HepG2 (cell line): ENCODE data around the gene NKD1. TPM values are rescaled to one million over a fixed set of nuclear protein-coding genes. Genes with fewer than 3 reads are reported as not detected.

Experiments used
- ATRX ChIP-seq: sonication (generic); formaldehyde crosslinking; IDR thresholded peaks from 2 replicates; pipeline ENCODE4 v1.4.0; 2020; ENCODE audit warnings: missing genetic modification reagents, borderline replicate concordance
- CEBPB ChIP-seq: IDR thresholded peaks from 2 replicates; pipeline ENCODE4 v1.6.1; 2011; ENCODE audit warnings: low read depth, low read length, improper control_type of control experiment, borderline replicate concordance
- CTCF ChIP-seq: sonication (generic); formaldehyde crosslinking; IDR thresholded peaks from 2 replicates; pipeline ENCODE4 v1.5.0; 2020; ENCODE audit warnings: mild to moderate bottlenecking, missing genetic modification reagents, moderate library complexity
- FOXA1 ChIP-seq, 2 experiments: fragments of 450-650 bp in 1 of 2; sonication (generic) in 1 of 2; formaldehyde crosslinking in 1 of 2; IDR thresholded peaks; 2 replicates each; pipeline versions ENCODE4 v1.4.0 to v1.6.1; 2016 to 2020; ENCODE audit warnings: missing genetic modification reagents in 1 of 2
- HNF4A ChIP-seq: sonication (generic); formaldehyde crosslinking; IDR thresholded peaks from 2 replicates; pipeline ENCODE4 v1.4.0; 2020; ENCODE audit warnings: missing genetic modification reagents
- MAFF ChIP-seq: IDR thresholded peaks from 2 replicates; pipeline ENCODE4 v1.6.1; 2011; ENCODE audit warnings: low read depth, low read length, improper control_type of control experiment
- NFE2L1 ChIP-seq: sonication (generic); formaldehyde crosslinking; IDR thresholded peaks from 2 replicates; pipeline ENCODE4 v1.4.0; 2020; ENCODE audit warnings: missing genetic modification reagents, mild to moderate bottlenecking, borderline replicate concordance
- PAXIP1 ChIP-seq: sonication (generic); formaldehyde crosslinking; conservative IDR thresholded peaks from 2 replicates; pipeline ENCODE4 v1.4.0; 2020; ENCODE audit warnings: mild to moderate bottlenecking, missing genetic modification reagents, moderate library complexity
- RAD21 ChIP-seq: fragments of 450-650 bp; formaldehyde crosslinking; IDR thresholded peaks from 2 replicates; pipeline ENCODE4 v1.5.0; 2020; ENCODE audit warnings: mild to moderate bottlenecking
- RBM22 ChIP-seq: fragments of 200-400 bp; formaldehyde crosslinking; optimal IDR thresholded peaks from 2 replicates; pipeline ENCODE3; 2017; ENCODE audit warnings: mild to moderate bottlenecking, low read length, moderate library complexity
- SETDB1 ChIP-seq: sonication (generic); formaldehyde crosslinking; IDR thresholded peaks from 2 replicates; pipeline ENCODE4 v1.5.1; 2020; ENCODE audit warnings: missing genetic modification reagents, mild to moderate bottlenecking, borderline replicate concordance
- SRSF1 ChIP-seq: fragments of 200-400 bp; formaldehyde crosslinking; optimal IDR thresholded peaks from 2 replicates; pipeline ENCODE3; 2017; ENCODE audit warnings: mild to moderate bottlenecking, low read depth, low read length, moderate library complexity
- SYNCRIP ChIP-seq: fragments of 200-400 bp; formaldehyde crosslinking; IDR thresholded peaks from 2 replicates; pipeline ENCODE4 v1.6.1; 2018; ENCODE audit warnings: mild to moderate bottlenecking, low read depth, low read length; ENCODE audit not compliant: insufficient read depth
- TMF1 ChIP-seq: sonication (generic); formaldehyde crosslinking; IDR thresholded peaks from 2 replicates; pipeline ENCODE4 v1.8.1; 2022; ENCODE audit warnings: low read depth, missing genetic modification reagents
- ZIK1 ChIP-seq: sonication (generic); formaldehyde crosslinking; IDR thresholded peaks from 2 replicates; pipeline ENCODE4 v1.5.0; 2020; ENCODE audit warnings: mild to moderate bottlenecking, low read depth, missing genetic modification reagents, borderline replicate concordance
- ZNF260 ChIP-seq: sonication (generic); formaldehyde crosslinking; IDR thresholded peaks from 2 replicates; pipeline ENCODE4 v1.4.0; 2020; ENCODE audit warnings: missing genetic modification reagents, low read depth, mild to moderate bottlenecking, borderline replicate concordance
- ZNF430 ChIP-seq: sonication (generic); formaldehyde crosslinking; IDR thresholded peaks from 2 replicates; pipeline ENCODE4 v1.9.0; 2021; ENCODE audit warnings: mild to moderate bottlenecking, missing genetic modification reagents
- ZNF431 ChIP-seq: sonication (generic); formaldehyde crosslinking; IDR thresholded peaks from 2 replicates; pipeline ENCODE4 v1.9.0; 2022; ENCODE audit warnings: missing genetic modification reagents, low read depth, mild to moderate bottlenecking, borderline replicate concordance
- ZNF512 ChIP-seq: sonication (generic); formaldehyde crosslinking; IDR thresholded peaks from 2 replicates; pipeline ENCODE4 v1.4.0; 2020; ENCODE audit warnings: mild to moderate bottlenecking, missing genetic modification reagents
- ZNF678 ChIP-seq: sonication (generic); formaldehyde crosslinking; IDR thresholded peaks from 2 replicates; pipeline ENCODE4 v1.4.0; 2020; ENCODE audit warnings: mild to moderate bottlenecking, missing genetic modification reagents
- polyA plus RNA-seq, 8 experiments: library from polyadenylated mRNA; depleted of rRNA in 3 of 8; stranded (reverse) in 7 of 8; unstranded in 1 of 8; fragments of >200 nt; fragmentation: Illumina TruSeq in 4 of 8; extraction: Trizol in 4 of 8; gene quantifications; 2 replicates each; pipeline versions ENCODE4 v1.2.1 to v1.2.3, GENCODE V29; 2011 to 2016; ENCODE audit warnings: low read depth in 4 of 8, missing spikeins in 1 of 8, mixed read lengths in 1 of 8; ENCODE audit not compliant: insufficient read depth in 1 of 8
- total RNA-seq, 5 experiments: library from RNA; depleted of rRNA; stranded (reverse); fragments of >200 nt; fragmentation: Illumina TruSeq; extraction: Trizol; gene quantifications; 2 replicates each; pipeline ENCODE4 v1.2.3, GENCODE V29; 2016; ENCODE audit warnings: low read depth in 1 of 5
- TF ChIP-seq, protein P1 (sequence below): sonication (generic); formaldehyde crosslinking; IDR thresholded peaks from 2 replicates; pipeline ENCODE4 v1.4.0; 2020; ENCODE audit warnings: missing genetic modification reagents, borderline replicate concordance

NKD1 gene
- total and polyA plus RNA-seq, 2 of the 13 experiments (the other 11 are each of a cell fraction or from before 2014, with no cell fraction given) = 70.4 to 121 TPM

- TF ChIP-seq PAXIP1 (CRISPR knock-in tag) (no peak), FOXA1 (IDR thresholded peaks at IDR 0.05) (no peak), FOXA1 (CRISPR knock-in tag; IDR thresholded peaks at IDR 0.05) (no peak), TMF1 (CRISPR knock-in tag) (no peak), SYNCRIP (no peak), ZNF512 (no peak), ZNF430 (CRISPR knock-in tag) (no peak), HNF4A (CRISPR knock-in tag) (no peak), MAFF (no peak), NFE2L1 (CRISPR knock-in tag) (no peak), RBM22 (no peak), ZIK1 (CRISPR knock-in tag) (no peak), SRSF1 (no peak), ZNF678 (CRISPR knock-in tag) (no peak), CTCF (CRISPR knock-in tag) (no peak), ZNF260 (CRISPR knock-in tag) (no peak), CEBPB (0 out of 2 replicates have a peak, but pooled peaks have one; percentile 14), SETDB1 (CRISPR knock-in tag) (no peak), ZNF431 (no peak), ATRX (CRISPR knock-in tag) (no peak), RAD21 (CRISPR knock-in tag) (no peak)
- TF ChIP-seq, protein P1, sequence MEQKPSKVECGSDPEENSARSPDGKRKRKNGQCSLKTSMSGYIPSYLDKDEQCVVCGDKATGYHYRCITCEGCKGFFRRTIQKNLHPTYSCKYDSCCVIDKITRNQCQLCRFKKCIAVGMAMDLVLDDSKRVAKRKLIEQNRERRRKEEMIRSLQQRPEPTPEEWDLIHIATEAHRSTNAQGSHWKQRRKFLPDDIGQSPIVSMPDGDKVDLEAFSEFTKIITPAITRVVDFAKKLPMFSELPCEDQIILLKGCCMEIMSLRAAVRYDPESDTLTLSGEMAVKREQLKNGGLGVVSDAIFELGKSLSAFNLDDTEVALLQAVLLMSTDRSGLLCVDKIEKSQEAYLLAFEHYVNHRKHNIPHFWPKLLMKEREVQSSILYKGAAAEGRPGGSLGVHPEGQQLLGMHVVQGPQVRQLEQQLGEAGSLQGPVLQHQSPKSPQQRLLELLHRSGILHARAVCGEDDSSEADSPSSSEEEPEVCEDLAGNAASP (CRISPR knock-in tag) = no peak
Observed at GRCh38 chr16:50537533-50538290, 10.5 kb upstream of the NKD1 start (continued).
